HG03064 (cell line): ENCODE data around the gene PRX.
"Not testable (repeated sequence)": the region's sequence is repeated elsewhere in the genome, so short reads cannot be mapped to it uniquely, and the experiment has no call there.

Source experiments
- ATAC-seq: cut with Tn5 transposase; IDR thresholded peaks from one replicate; pipeline ENCODE4 v1.9.1; 2021; ENCODE audit warnings: low read depth; ENCODE audit not compliant: unreplicated experiment

Gene PRX

GRCh38 chr19:40418040-40418439 lies 4.9 kb upstream of the PRX start:
- ATAC-seq = no peak

- ATAC-seq = no peak
Observed at GRCh38 chr19:40417643-40417981, 4.4 kb upstream of the PRX start.

GRCh38 chr19:40416918-40417642 lies 3.9 kb upstream of the PRX start:
- ATAC-seq = no peak

- ATAC-seq = no peak
Observed at GRCh38 chr19:40415768-40416167, 2.6 kb upstream of the PRX start.

- no peak for ATAC-seq
Observed at GRCh38 chr19:40414542-40415535, 1.7 kb upstream of the PRX start.

- ATAC-seq = no peak
Observed at GRCh38 chr19:40412866-40413265, 312 bp downstream of the PRX start.

GRCh38 chr19:40411958-40412499 lies 1.1 kb downstream of the PRX start:
- ATAC-seq = no peak

GRCh38 chr19:40411125-40411842 lies 1.9 kb downstream of the PRX start:
- no peak for ATAC-seq

- no peak for ATAC-seq
Observed at GRCh38 chr19:40410030-40410389, 3.2 kb downstream of the PRX start.

GRCh38 chr19:40408598-40408925 lies 4.6 kb downstream of the PRX start:
- ATAC-seq = not testable (repeated sequence)

GRCh38 chr19:40407714-40408597 lies 5.2 kb downstream of the PRX start:
- ATAC-seq = no peak

- ATAC-seq = peak; percentile 47
Observed at GRCh38 chr19:40403262-40403984, 9.8 kb downstream of the PRX start.

- ATAC-seq = no peak
Observed at GRCh38 chr19:40400559-40400958, 12.6 kb downstream of the PRX start.

- ATAC-seq = no peak
Observed at GRCh38 chr19:40398417-40399131, 14.6 kb downstream of the PRX start.

- no peak for ATAC-seq
Observed at GRCh38 chr19:40397568-40397906, 15.6 kb downstream of the PRX start.

GRCh38 chr19:40396886-40397567 lies 16.2 kb downstream of the PRX start:
- no peak for ATAC-seq

GRCh38 chr19:40395956-40396355 lies 17.2 kb downstream of the PRX start:
- ATAC-seq = no peak

- ATAC-seq = no peak
Observed at GRCh38 chr19:40394816-40395210, 18.4 kb downstream of the PRX start.
